SU-DHL-6 (cell line): ENCODE measurements around the gene FYCO1.

ENCODE experiments used
- H2AFZ ChIP-seq: fragments of 200-600 bp; sonication (generic); 2 replicates; pipeline ENCODE4 v1.6.1; 2014; ENCODE audit warnings: low read depth, mild to moderate bottlenecking, moderate library complexity, mixed read lengths, antibody characterized with exemption, low read length; ENCODE audit not compliant: severe bottlenecking
- H3F3A ChIP-seq: fragments of 200-600 bp; shearing (Covaris generic); 2 replicates; pipeline ENCODE4 v1.6.0; 2016; ENCODE audit warnings: antibody characterized with exemption, mild to moderate bottlenecking; ENCODE audit not compliant: insufficient read depth
- H3K27ac ChIP-seq: fragments of 200-600 bp; sonication (generic); 2 replicates; pipeline ENCODE4 v1.5.1; 2016; ENCODE audit warnings: low read depth, mild to moderate bottlenecking, low read length, moderate library complexity, mixed read lengths
- H3K27me3 ChIP-seq: fragments of 200-600 bp; sonication (generic), shearing (Covaris generic); 2 replicates; pipeline ENCODE4 v1.6.0; 2014; ENCODE audit warnings: mild to moderate bottlenecking, low read length
- H3K36me3 ChIP-seq: fragments of 200-600 bp; sonication (generic); 2 replicates; pipeline ENCODE4 v1.6.1; 2014; ENCODE audit warnings: mild to moderate bottlenecking, low read length, mixed read lengths
- H3K4me2 ChIP-seq: fragments of 300-600, 200-600 bp; shearing (Covaris generic), sonication (generic); 2 replicates; pipeline ENCODE4 v1.6.0; 2014; ENCODE audit warnings: low read length, low read depth, mild to moderate bottlenecking; ENCODE audit not compliant: poor library complexity, severe bottlenecking
- H3K4me3 ChIP-seq: fragments of 200-600 bp; sonication (generic); 2 replicates; pipeline ENCODE4 v1.5.1; 2014; ENCODE audit warnings: antibody characterized with exemption, low read length, mild to moderate bottlenecking, mixed read lengths; ENCODE audit not compliant: insufficient read depth, poor library complexity, severe bottlenecking
- H3K79me2 ChIP-seq: fragments of 200-600 bp; sonication (generic); 2 replicates; pipeline ENCODE4 v1.6.1; 2014; ENCODE audit warnings: mild to moderate bottlenecking, low read length, moderate library complexity; ENCODE audit not compliant: insufficient read depth
- H3K9ac ChIP-seq: fragments of 200-600 bp; sonication (generic); 2 replicates; pipeline ENCODE4 v1.7.0; 2014; ENCODE audit warnings: mild to moderate bottlenecking, low read length
- H3K9me2 ChIP-seq: fragments of 200-600 bp; sonication (generic); replicated peaks from 2 replicates; pipeline ENCODE4 v1.6.1; 2014; ENCODE audit warnings: low read length; ENCODE audit not compliant: insufficient read depth
- H3K9me3 ChIP-seq: fragments of 200-600 bp; sonication (generic); 2 replicates; pipeline ENCODE4 v1.6.1; 2014; ENCODE audit warnings: low read length, mixed read lengths; ENCODE audit not compliant: insufficient read depth
- H4K20me1 ChIP-seq: fragments of 200-600 bp; sonication (generic); 2 replicates; pipeline ENCODE4 v1.6.1; 2014; ENCODE audit warnings: low read depth, mild to moderate bottlenecking, antibody characterized with exemption, low read length, moderate library complexity, mixed read lengths
- CTCF ChIP-seq: fragments of 200-600 bp; sonication (generic); IDR thresholded peaks from one replicate; pipeline ENCODE4 v1.5.1; 2017; ENCODE audit warnings: antibody characterized with exemption, mild to moderate bottlenecking, low read length, moderate library complexity; ENCODE audit not compliant: insufficient read depth, poor library complexity, severe bottlenecking
- EZH2phosphoT487 ChIP-seq: fragments of 200-600 bp; sonication (generic), shearing (Covaris generic); conservative IDR thresholded peaks from 2 replicates; pipeline ENCODE4 v1.6.1; 2018; ENCODE audit warnings: mild to moderate bottlenecking, antibody characterized with exemption, low read length, moderate library complexity, mixed read lengths

FYCO1 gene

GRCh38 chr3:45980229-45980813, 15.3 kb downstream of the FYCO1 start:
- Histone ChIP-seq H3K9me3 (no peaks in the 10 kb centered on the region), H3K36me3 (peaks cover 9% of the 10 kb centered on the region; the same call in 1 of the 2 replicates), H3K4me3 (no peak overlapping the region), H2AFZ (no peak overlapping the region), H3K79me2 (no peaks in the 10 kb centered on the region), H3K27ac (no peak overlapping the region), H4K20me1 (no peaks in the 10 kb centered on the region), H3K9ac (no peak overlapping the region), H3F3A (no peaks in the 10 kb centered on the region), H3K27me3 (no peaks in the 10 kb centered on the region), H3K9me2 (no peaks in the 10 kb centered on the region), H3K4me2 (no peak overlapping the region)
- TF ChIP-seq EZH2phosphoT487 (no peak), CTCF (no peak)

GRCh38 chr3:45979378-45979777, 16.2 kb downstream of the FYCO1 start:
- no peak overlapping the region for H2AFZ ChIP-seq
- no peaks in the 10 kb centered on the region for H3K27me3 ChIP-seq
- H3K79me2 ChIP-seq = no peaks in the 10 kb centered on the region
- no peaks in the 10 kb centered on the region for H4K20me1 ChIP-seq
- peaks cover 9% of the 10 kb centered on the region; the same call in 1 of the 2 replicates for H3K36me3 ChIP-seq
- no peak overlapping the region for H3K9ac ChIP-seq
- no peaks in the 10 kb centered on the region for H3F3A ChIP-seq
- no peak overlapping the region for H3K4me3 ChIP-seq
- TF ChIP-seq EZH2phosphoT487 = no peak
- TF ChIP-seq CTCF = no peak
- no peak overlapping the region for H3K27ac ChIP-seq
- H3K9me2 ChIP-seq = no peaks in the 10 kb centered on the region
- no peaks in the 10 kb centered on the region for H3K9me3 ChIP-seq
- no peak overlapping the region for H3K4me2 ChIP-seq

GRCh38 chr3:45978006-45978761, 17.4 kb downstream of the FYCO1 start:
- Histone ChIP-seq H3K36me3 (peaks cover 9% of the 10 kb centered on the region; the same call in 1 of the 2 replicates), H3K4me3 (no peak overlapping the region), H3F3A (no peaks in the 10 kb centered on the region), H3K9me2 (no peaks in the 10 kb centered on the region), H4K20me1 (no peaks in the 10 kb centered on the region), H3K4me2 (no peak overlapping the region), H3K9me3 (no peaks in the 10 kb centered on the region), H3K27me3 (no peaks in the 10 kb centered on the region), H3K27ac (no peak overlapping the region), H2AFZ (no peak overlapping the region), H3K9ac (no peak overlapping the region), H3K79me2 (no peaks in the 10 kb centered on the region)
- TF ChIP-seq EZH2phosphoT487 (no peak), CTCF (no peak)
